VCaP (cell line): ENCODE measurements around the gene KCNH4.

Experiments
- H3K27ac ChIP-seq: fragments of 450-650 bp; 2 replicates; pipeline ENCODE4 v1.5.1; 2017
- TF ChIP-seq, protein P1 (sequence below): fragments of 450-650 bp; conservative IDR thresholded peaks from 2 replicates; pipeline ENCODE4 v1.5.1; 2017; ENCODE audit warnings: mild to moderate bottlenecking, moderate library complexity

KCNH4 gene

GRCh38 chr17:42200706-42201457 lies 19.9 kb upstream of the KCNH4 start:
- peak overlapping the region; percentile 51 for H3K27ac ChIP-seq
- TF ChIP-seq, protein P1, sequence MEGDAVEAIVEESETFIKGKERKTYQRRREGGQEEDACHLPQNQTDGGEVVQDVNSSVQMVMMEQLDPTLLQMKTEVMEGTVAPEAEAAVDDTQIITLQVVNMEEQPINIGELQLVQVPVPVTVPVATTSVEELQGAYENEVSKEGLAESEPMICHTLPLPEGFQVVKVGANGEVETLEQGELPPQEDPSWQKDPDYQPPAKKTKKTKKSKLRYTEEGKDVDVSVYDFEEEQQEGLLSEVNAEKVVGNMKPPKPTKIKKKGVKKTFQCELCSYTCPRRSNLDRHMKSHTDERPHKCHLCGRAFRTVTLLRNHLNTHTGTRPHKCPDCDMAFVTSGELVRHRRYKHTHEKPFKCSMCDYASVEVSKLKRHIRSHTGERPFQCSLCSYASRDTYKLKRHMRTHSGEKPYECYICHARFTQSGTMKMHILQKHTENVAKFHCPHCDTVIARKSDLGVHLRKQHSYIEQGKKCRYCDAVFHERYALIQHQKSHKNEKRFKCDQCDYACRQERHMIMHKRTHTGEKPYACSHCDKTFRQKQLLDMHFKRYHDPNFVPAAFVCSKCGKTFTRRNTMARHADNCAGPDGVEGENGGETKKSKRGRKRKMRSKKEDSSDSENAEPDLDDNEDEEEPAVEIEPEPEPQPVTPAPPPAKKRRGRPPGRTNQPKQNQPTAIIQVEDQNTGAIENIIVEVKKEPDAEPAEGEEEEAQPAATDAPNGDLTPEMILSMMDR: no peak

- peak overlapping the region; percentile 51; the same call in 1 of the 2 replicates for H3K27ac ChIP-seq
- TF ChIP-seq, protein P1: no peak
Observed at GRCh38 chr17:42199416-42200011, 18.6 kb upstream of the KCNH4 start.

DNA sequence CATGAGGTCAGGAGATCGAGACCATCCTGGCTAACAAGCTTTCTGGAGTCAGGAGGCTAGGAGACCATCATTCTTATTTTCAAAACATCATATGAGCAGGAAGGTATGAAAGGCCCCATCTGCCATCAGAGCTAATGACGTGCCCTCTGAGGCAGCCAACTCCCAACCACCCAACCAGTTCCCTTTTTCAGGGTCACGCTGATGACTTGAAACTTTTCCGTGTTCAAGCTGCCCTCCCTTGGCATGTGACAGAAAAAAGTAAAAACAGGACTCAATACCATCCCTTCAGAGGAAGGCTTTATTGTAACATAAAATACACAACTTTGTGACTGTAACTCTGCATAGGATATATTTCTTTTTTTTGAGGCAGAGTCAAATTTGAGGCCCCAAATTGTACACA lies 18.0 kb upstream of the KCNH4 start:
- no peak overlapping the region for H3K27ac ChIP-seq

DNA sequence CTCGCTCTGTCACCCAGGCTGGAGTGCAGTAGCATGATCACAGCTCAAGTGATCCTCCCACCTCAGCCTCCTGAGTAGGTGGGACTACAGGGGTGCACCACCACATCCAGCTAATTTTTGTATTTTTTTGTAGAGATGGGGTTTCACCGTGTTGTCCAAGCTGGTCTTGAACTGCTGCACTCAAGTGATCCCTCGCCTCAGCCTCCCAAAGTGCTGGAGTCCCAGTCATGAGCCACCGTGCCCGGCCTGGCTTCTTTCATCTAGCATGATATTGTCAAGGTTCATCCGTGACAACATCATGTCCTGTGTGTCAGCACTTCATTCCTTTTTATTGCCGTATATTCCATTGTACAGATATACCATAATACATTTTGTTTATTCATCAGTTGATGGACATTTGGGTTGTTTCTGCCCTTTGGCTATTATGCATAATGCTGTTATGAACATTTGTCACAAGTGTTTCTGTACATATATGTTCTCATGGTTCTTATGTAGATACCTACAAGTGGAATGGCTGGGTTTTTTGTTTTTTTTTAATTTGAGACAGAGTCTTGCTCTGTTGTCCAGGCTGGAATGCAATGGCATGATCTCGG lies 16.7 kb upstream of the KCNH4 start:
- no peak overlapping the region for H3K27ac ChIP-seq
- TF ChIP-seq, protein P1: no peak

More for the DNA sequence above, 18.0 kb upstream of the KCNH4 start:
- TF ChIP-seq, protein P1: no peak

DNA sequence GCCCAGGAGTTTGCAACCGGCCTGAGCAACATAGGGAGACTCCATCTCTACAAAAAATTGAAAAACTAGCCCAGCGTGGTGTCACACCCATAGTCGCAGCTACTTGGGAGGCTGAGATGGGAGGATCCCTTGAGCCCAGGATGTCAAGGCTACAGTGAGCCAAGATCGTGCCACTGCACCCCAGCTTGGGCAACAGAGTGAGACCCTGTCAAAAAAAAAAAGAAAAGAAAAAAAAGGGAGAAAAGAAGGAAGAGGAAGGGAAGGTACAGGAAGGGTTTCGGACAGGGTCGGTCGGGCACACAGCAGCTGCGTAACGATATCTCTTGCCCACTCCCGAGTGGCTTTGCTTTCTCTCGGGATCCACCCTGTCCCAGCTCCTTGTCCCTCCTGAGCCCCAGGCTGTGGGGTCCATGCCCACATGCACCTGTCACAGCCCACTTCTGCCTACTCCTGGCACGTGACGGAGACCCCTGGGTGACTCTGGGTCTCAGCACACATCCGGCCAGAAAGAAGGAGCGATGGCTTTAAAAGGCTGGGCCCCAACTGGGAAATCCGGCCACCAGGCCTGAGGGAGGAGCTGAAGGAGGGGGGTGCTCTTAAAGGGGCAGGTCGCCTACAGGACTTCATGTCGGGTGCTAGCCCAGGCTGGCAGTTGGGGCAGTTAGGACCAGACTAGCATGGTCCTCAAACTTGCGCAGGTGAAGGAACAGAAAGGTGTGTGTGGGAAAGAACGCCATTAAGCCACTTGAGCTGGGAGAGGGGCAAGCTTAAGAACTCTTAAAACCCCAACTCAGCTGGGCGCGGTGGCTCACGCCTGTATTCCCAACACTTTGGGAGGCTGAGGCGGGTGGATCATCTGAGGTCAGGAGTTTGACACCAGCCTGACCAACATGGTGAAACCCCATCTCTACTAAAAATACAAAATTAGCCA lies 13.3 kb upstream of the KCNH4 start, which contains the start of gene GHDC:
Gene GHDC (minus strand): TSS at position 526 of the 931 bp plus-strand sequence. CDS start 913 bp downstream, outside the sequence.
- TF ChIP-seq, protein P1: no peak
- H3K27ac ChIP-seq: peak within 1 kb of the TSS; percentile 63; the same call in 1 of the 2 replicates

GRCh38 chr17:42193216-42193968 lies 12.4 kb upstream of the KCNH4 start:
- TF ChIP-seq, protein P1: no peak
- H3K27ac ChIP-seq: peak overlapping the region; percentile 63; the same call in 1 of the 2 replicates
